ENCODE results near the gene DHDDS. TPM values are rescaled to one million over a fixed set of nuclear protein-coding genes. Genes with fewer than 3 reads are reported as not detected.

The DHDDS gene
- total and polyA plus RNA-seq, 9 donors = 16.2 to 28.5 (median 21.6) TPM

GRCh38 chr1:26401891-26402290, 30.2 kb upstream of the DHDDS start:
- DNase-seq = no peak
- Histone ChIP-seq H3K9me3 (replicated peaks; ENCODE audit: control insufficient read depth, low read depth, low read length) (no peaks in the 10 kb centered on the region), H3K27ac (ENCODE audit: low read length) (no peak overlapping the region), H3K27me3 (ENCODE audit: control insufficient read depth, insufficient read depth, low read length) (peaks cover 4% of the 10 kb centered on the region), H3K4me3 (ENCODE audit: low read length) (no peak overlapping the region), H3K36me3 (ENCODE audit: control insufficient read depth, insufficient read depth, low read length) (no peaks in the 10 kb centered on the region), H3K4me1 (ENCODE audit: control insufficient read depth, insufficient read depth, low read length) (no peaks in the 10 kb centered on the region)
- 70% methylated on average over 3 of the region's 3 CpGs for WGBS (ENCODE audit: insufficient coverage)

DNA sequence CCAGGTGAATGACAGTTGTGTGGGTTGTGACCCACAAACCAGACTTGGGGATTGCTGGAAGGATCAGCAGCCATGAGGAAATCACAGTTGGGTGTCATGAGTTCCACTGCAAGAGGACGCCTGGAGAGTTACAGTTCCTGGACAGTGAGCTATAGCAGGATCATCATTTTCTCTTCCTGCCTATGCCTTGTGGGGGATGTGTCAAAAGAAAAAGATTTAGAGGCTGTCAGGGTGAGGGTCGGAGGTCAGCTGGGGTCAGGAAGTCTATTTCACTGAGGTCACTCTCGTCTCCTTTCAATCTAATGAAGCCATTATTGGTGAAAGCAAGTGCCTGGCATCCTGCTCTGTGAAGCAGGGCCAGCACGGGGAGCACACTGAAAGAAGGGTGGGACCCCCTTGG, 28.5 kb upstream of the DHDDS start:
- Histone ChIP-seq H3K4me3 (ENCODE audit: low read length) (no peak overlapping the region), H3K4me1 (ENCODE audit: control insufficient read depth, insufficient read depth, low read length) (no peaks in the 10 kb centered on the region), H3K36me3 (ENCODE audit: control insufficient read depth, insufficient read depth, low read length) (no peaks in the 10 kb centered on the region), H3K27ac (ENCODE audit: low read length) (no peak overlapping the region), H3K9me3 (replicated peaks; ENCODE audit: control insufficient read depth, low read depth, low read length) (no peaks in the 10 kb centered on the region), H3K27me3 (ENCODE audit: control insufficient read depth, insufficient read depth, low read length) (peaks cover 4% of the 10 kb centered on the region)
- DNase-seq = no peak
- WGBS (ENCODE audit: insufficient coverage) = 6% methylated on average over 3 of the region's 4 CpGs

DNA sequence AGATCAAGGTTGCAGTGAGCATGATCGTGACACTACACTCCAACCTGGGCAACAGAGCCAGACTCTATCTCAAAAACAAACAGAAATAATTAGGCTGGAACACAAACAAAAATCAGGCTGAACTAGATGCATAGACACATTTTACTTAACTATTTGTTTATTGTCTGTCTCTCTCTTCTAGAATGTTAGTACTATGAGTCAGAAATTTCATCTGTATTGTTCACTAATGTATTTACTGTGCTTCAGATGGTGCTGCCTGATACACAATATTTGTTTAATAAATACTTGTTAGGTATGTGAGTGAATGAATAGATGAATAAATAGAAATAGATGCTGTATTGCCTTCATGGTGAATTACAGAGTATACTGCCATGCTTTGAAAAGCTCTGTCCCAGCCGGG, 27.5 kb upstream of the DHDDS start:
- H3K27ac ChIP-seq (ENCODE audit: low read length) = no peak overlapping the region
- no peaks in the 10 kb centered on the region for H3K9me3 ChIP-seq (replicated peaks; ENCODE audit: control insufficient read depth, low read depth, low read length)
- no peaks in the 10 kb centered on the region for H3K36me3 ChIP-seq (ENCODE audit: control insufficient read depth, insufficient read depth, low read length)
- H3K4me3 ChIP-seq (ENCODE audit: low read length) = no peak overlapping the region
- DNase-seq = no peak
- peaks cover 13% of the 10 kb centered on the region for H3K27me3 ChIP-seq (ENCODE audit: control insufficient read depth, insufficient read depth, low read length)
- WGBS (ENCODE audit: insufficient coverage) = 80% methylated on average over 1 of the region's 2 CpGs
- H3K4me1 ChIP-seq (ENCODE audit: control insufficient read depth, insufficient read depth, low read length) = no peaks in the 10 kb centered on the region

DNA sequence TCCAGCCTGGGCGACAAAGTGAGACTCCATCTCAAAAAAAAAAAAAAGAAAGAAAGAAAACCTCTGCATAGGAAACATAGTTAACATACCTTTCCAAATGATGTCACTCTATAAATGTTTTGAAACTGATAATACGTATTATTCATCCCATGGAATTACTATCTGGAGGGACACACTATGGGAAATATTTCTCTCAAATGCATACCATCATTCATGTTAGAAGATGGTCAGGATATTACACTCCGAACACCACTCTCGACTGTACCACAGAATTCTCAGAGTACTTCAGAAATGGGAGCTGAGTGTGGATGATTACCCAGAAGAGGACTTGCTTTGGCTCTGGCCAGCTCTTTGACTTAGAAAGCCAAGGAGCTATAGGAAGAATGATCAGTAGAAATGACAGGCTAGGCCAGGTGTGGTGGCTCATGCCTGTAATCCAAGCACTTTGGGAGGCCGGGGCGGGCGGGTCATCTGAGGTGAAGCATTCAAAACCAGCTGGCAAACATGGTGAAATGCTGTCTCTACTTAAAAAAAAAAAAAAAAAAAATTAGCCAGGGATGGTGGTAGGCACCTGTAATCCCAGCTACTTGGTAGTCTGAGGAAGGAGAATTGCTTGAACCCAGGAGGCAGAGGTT, 26.7 kb upstream of the DHDDS start:
- H3K27ac ChIP-seq (ENCODE audit: low read length) = no peak overlapping the region
- no peak for DNase-seq
- H3K27me3 ChIP-seq (ENCODE audit: control insufficient read depth, insufficient read depth, low read length) = peaks cover 20% of the 10 kb centered on the region
- no peaks in the 10 kb centered on the region for H3K36me3 ChIP-seq (ENCODE audit: control insufficient read depth, insufficient read depth, low read length)
- WGBS (ENCODE audit: insufficient coverage) = no CpG with 5 or more reads among the region's 7 CpGs
- no peak overlapping the region for H3K4me3 ChIP-seq (ENCODE audit: low read length)
- H3K9me3 ChIP-seq (replicated peaks; ENCODE audit: control insufficient read depth, low read depth, low read length) = no peaks in the 10 kb centered on the region
- no peaks in the 10 kb centered on the region for H3K4me1 ChIP-seq (ENCODE audit: control insufficient read depth, insufficient read depth, low read length)

GRCh38 chr1:26408604-26409003, 23.5 kb upstream of the DHDDS start:
- DNase-seq = peak; percentile 87

GRCh38 chr1:26409191-26409807, 22.8 kb upstream of the DHDDS start:
- Histone ChIP-seq H3K4me1 (ENCODE audit: control insufficient read depth, insufficient read depth, low read length) (no peaks in the 10 kb centered on the region), H3K36me3 (ENCODE audit: control insufficient read depth, insufficient read depth, low read length) (no peaks in the 10 kb centered on the region), H3K27me3 (ENCODE audit: control insufficient read depth, insufficient read depth, low read length) (peaks cover 55% of the 10 kb centered on the region), H3K4me3 (ENCODE audit: low read length) (no peak overlapping the region), H3K27ac (ENCODE audit: low read length) (no peak overlapping the region), H3K9me3 (replicated peaks; ENCODE audit: control insufficient read depth, low read depth, low read length) (no peaks in the 10 kb centered on the region)
- no CpG with 5 or more reads among the region's 16 CpGs for WGBS (ENCODE audit: insufficient coverage)
- DNase-seq = no peak

More at GRCh38 chr1:26408604-26409003, 23.5 kb upstream of the DHDDS start:
- Histone ChIP-seq H3K4me1 (ENCODE audit: control insufficient read depth, insufficient read depth, low read length) (no peaks in the 10 kb centered on the region), H3K9me3 (replicated peaks; ENCODE audit: control insufficient read depth, low read depth, low read length) (no peaks in the 10 kb centered on the region), H3K27me3 (ENCODE audit: control insufficient read depth, insufficient read depth, low read length) (peaks cover 52% of the 10 kb centered on the region), H3K27ac (ENCODE audit: low read length) (no peak overlapping the region), H3K36me3 (ENCODE audit: control insufficient read depth, insufficient read depth, low read length) (no peaks in the 10 kb centered on the region), H3K4me3 (ENCODE audit: low read length) (no peak overlapping the region)
- 0% methylated on average over 6 of the region's 12 CpGs for WGBS (ENCODE audit: insufficient coverage)

- no peak for DNase-seq
- no peaks in the 10 kb centered on the region for H3K9me3 ChIP-seq (replicated peaks; ENCODE audit: control insufficient read depth, low read depth, low read length)
- H3K4me3 ChIP-seq (ENCODE audit: low read length) = no peak within 1 kb of the TSS
- H3K27me3 ChIP-seq (ENCODE audit: control insufficient read depth, insufficient read depth, low read length) = peaks cover 58% of the 10 kb centered on the region
- no peaks in the 10 kb centered on the region for H3K36me3 ChIP-seq (ENCODE audit: control insufficient read depth, insufficient read depth, low read length)
- no peaks in the 10 kb centered on the region for H3K4me1 ChIP-seq (ENCODE audit: control insufficient read depth, insufficient read depth, low read length)
- under 1% methylated on average over 56 of the region's 70 CpGs for WGBS (ENCODE audit: insufficient coverage)
- H3K27ac ChIP-seq (ENCODE audit: low read length) = no peak within 1 kb of the TSS
Measured at GRCh38 chr1:26410706-26411623, 21.2 kb upstream of the DHDDS start, which contains the start of gene LIN28A. Gene LIN28A (plus strand): TSS chr1:26410817. CDS start chr1:26410892, 75 bp downstream.

DNA sequence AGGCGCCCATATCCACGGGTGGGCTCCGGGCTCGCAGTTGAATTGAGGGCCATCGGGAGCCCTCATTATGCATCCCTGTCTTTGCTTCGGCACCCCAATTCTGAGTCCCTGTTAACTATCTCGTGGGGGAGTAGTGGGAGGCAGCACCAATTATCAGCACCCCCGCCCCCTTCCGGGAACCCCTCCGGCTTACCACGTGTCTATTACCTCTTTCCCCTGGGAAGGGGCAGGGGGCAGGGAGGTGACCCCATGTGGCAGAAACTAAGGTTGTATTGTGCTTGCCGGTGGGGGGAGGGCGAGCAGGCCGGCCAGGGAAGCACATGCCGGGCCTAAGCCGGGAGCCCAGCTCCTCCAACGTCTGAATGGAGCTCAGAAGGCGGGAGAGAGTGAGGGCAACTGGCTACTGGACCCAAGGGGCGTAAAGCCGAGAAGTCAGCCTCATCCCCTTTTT, 20.5 kb upstream of the DHDDS start:
- no peaks in the 10 kb centered on the region for H3K36me3 ChIP-seq (ENCODE audit: control insufficient read depth, insufficient read depth, low read length)
- WGBS (ENCODE audit: insufficient coverage) = 2% methylated on average over 12 of the region's 20 CpGs
- H3K9me3 ChIP-seq (replicated peaks; ENCODE audit: control insufficient read depth, low read depth, low read length) = no peaks in the 10 kb centered on the region
- H3K4me1 ChIP-seq (ENCODE audit: control insufficient read depth, insufficient read depth, low read length) = no peaks in the 10 kb centered on the region
- H3K27me3 ChIP-seq (ENCODE audit: control insufficient read depth, insufficient read depth, low read length) = peaks cover 63% of the 10 kb centered on the region
- no peak for DNase-seq
- H3K27ac ChIP-seq (ENCODE audit: low read length) = no peak overlapping the region
- no peak overlapping the region for H3K4me3 ChIP-seq (ENCODE audit: low read length)

DNA sequence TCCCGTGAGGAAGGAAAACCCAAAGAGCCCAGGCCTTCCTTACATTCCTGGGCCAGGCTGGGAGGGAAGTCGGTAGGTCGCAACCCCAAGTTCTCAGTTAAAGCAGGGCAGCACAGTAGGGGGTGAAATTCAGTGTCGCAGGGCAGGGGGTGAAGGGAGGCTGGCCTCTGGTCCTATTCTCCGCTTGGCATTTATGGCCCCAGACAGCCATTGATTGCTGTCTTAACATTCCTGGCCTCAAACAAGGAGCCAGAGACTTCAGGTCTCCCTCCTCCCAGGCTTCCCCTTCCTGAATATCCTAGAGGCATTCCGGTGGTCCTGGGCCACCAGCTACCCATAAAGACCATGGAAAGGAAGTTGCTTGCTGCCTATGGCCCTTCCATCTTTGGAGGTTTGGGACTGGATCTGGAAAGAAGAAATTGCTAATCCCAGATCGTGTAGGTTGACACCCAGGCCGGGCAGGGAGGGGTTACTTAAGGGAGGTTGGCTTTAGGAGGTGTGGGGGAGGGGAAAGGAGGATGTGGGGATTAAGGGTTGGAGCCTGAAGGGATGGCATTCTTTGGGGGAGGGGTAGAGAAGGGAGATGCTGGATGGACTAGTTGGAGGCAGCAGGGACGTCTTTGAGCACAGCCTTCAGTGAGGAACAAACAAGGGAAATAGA, 19.8 kb upstream of the DHDDS start:
- no peak overlapping the region for H3K27ac ChIP-seq (ENCODE audit: low read length)
- no peaks in the 10 kb centered on the region for H3K9me3 ChIP-seq (replicated peaks; ENCODE audit: control insufficient read depth, low read depth, low read length)
- 2% methylated on average over 7 of the region's 9 CpGs for WGBS (ENCODE audit: insufficient coverage)
- H3K27me3 ChIP-seq (ENCODE audit: control insufficient read depth, insufficient read depth, low read length) = peaks cover 65% of the 10 kb centered on the region
- no peak for DNase-seq
- no peaks in the 10 kb centered on the region for H3K36me3 ChIP-seq (ENCODE audit: control insufficient read depth, insufficient read depth, low read length)
- no peaks in the 10 kb centered on the region for H3K4me1 ChIP-seq (ENCODE audit: control insufficient read depth, insufficient read depth, low read length)
- no peak overlapping the region for H3K4me3 ChIP-seq (ENCODE audit: low read length)

Measured in muscle of leg (tissue), 11 donors.